Peyer's patch (tissue), 4 donors: ENCODE results near the gene DBNDD2. TPM values are rescaled to one million over a fixed set of nuclear protein-coding genes. Genes with fewer than 3 reads are reported as not detected.

ENCODE experiments used
- DNase-seq, 3 donors: peaks; one replicate each; pipeline ENCODE4 v3.0.0-alpha.2; 2017 to 2019
- H3K27ac ChIP-seq, 4 donors: fragments of 200-600 bp; sonication (generic); one replicate each; pipeline ENCODE4 v1.5.1; 2016 to 2019
- H3K27me3 ChIP-seq, 2 donors: fragments of 200-600 bp; sonication (generic); one replicate each; pipeline ENCODE4 v1.5.1; 2019
- H3K36me3 ChIP-seq, 3 donors: fragments of 200-600 bp; sonication (generic); one replicate each; pipeline ENCODE4 v1.5.1; 2016 to 2019
- H3K4me1 ChIP-seq, 4 donors: fragments of 200-600 bp; sonication (generic); one replicate each; pipeline ENCODE4 v1.5.1; 2016 to 2019
- H3K4me3 ChIP-seq, 4 donors: fragments of 200-600 bp; sonication (generic); 1 replicate in 3 of 4; 2 replicates in 1 of 4; pipeline ENCODE4 v1.5.1; 2016 to 2019; ENCODE audit warnings: mild to moderate bottlenecking in 1 of 4
- H3K9me3 ChIP-seq, 4 donors: fragments of 200-600 bp; sonication (generic); one replicate each; pipeline ENCODE4 v1.5.1; 2016 to 2019; ENCODE audit warnings: mild to moderate bottlenecking in 1 of 4
- POLR2A ChIP-seq, 2 donors: fragments of 450-650 bp; IDR thresholded peaks; one replicate each; pipeline ENCODE4 v1.5.1; 2017; ENCODE audit warnings: antibody characterized with exemption in 2 of 2, mild to moderate bottlenecking in 2 of 2, moderate library complexity in 2 of 2
- total RNA-seq, 4 donors: library from RNA; depleted of rRNA; stranded (reverse); fragments of >200 nt; gene quantifications; one replicate each; pipeline ENCODE4 v1.1.0, GENCODE V29; 2016
- TF ChIP-seq, protein P1 (sequence below), 6 experiments: fragments of 450-650 bp in 4 of 6; fragments of 200-600 bp in 2 of 6; sonication (generic) in 1 of 6; IDR thresholded peaks; one replicate each; pipeline ENCODE4 v1.5.1; 2017 to 2019; ENCODE audit warnings: antibody characterized with exemption in 6 of 6, mild to moderate bottlenecking in 3 of 6, moderate library complexity in 1 of 6

DBNDD2 gene
- total RNA-seq, 4 donors from 2014 or later = 62.7 to 75.2 (median 68.0) TPM

DNA sequence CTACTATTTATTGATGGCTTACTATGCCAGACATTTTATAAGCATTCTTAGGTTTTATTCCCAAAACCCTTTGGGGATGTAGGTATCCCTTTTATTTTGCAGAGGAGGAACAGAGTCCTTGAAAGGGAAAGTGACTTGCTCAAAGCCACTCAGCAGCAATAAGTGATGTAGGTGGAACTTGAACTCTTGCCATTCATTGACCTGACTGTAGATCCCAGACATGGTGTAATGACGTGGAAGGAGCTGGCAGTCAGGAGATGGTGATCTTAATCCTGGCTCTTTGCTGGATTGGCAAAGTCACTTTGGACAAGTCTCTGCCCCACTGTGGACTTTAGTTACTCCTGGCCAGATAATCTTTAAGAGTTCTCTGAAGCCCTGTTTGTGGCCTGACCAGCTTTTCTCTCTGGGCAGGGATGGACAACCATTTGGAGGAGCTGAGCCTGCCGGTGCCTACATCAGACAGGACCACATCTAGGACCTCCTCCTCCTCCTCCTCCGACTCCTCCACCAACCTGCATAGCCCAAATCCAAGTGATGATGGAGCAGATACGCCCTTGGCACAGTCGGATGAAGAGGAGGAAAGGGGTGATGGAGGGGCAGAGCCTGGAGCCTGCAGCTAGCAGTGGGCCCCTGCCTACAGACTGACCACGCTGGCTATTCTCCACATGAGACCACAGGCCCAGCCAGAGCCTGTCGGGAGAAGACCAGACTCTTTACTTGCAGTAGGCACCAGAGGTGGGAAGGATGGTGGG lies 1.6 kb downstream of the DBNDD2 start:
- Histone ChIP-seq H3K4me3 (no peak overlapping the region), H3K4me1 (peaks cover 0 to 37% (median 2%) of the 10 kb centered on the region in 4 donors), H3K27ac (peak overlapping the region in 2 of 4 donors; percentile 61 to 92), H3K9me3 (no peaks in the 10 kb centered on the region), H3K27me3 (no peaks in the 10 kb centered on the region), H3K36me3 (peaks cover 0 to 15% (median 0%) of the 10 kb centered on the region in 3 donors)
- no peak for DNase-seq
- TF ChIP-seq, protein P1, sequence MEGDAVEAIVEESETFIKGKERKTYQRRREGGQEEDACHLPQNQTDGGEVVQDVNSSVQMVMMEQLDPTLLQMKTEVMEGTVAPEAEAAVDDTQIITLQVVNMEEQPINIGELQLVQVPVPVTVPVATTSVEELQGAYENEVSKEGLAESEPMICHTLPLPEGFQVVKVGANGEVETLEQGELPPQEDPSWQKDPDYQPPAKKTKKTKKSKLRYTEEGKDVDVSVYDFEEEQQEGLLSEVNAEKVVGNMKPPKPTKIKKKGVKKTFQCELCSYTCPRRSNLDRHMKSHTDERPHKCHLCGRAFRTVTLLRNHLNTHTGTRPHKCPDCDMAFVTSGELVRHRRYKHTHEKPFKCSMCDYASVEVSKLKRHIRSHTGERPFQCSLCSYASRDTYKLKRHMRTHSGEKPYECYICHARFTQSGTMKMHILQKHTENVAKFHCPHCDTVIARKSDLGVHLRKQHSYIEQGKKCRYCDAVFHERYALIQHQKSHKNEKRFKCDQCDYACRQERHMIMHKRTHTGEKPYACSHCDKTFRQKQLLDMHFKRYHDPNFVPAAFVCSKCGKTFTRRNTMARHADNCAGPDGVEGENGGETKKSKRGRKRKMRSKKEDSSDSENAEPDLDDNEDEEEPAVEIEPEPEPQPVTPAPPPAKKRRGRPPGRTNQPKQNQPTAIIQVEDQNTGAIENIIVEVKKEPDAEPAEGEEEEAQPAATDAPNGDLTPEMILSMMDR (IDR thresholded peaks at IDR 0.05) = no peak
- no peak for TF ChIP-seq POLR2A (IDR thresholded peaks at IDR 0.05)

DNA sequence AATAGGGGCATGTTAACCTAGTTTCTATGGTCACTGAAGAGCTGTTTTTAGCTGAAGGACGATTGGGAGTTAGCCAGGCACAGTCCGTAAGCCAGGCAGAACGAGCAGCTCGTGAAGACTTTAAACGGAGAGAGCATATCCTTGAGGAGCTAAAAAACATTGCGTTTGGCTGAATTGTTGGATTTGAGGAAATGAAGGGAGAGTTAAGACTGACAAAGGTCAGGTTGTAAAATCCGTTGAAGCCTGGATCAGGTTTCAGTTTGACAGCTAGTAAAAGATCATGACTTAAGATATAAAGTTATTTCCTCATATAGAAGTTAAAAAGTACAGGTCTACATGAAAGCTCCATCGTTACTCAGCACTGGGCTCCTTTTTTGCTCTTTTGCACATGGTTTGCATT lies 2.8 kb downstream of the DBNDD2 start:
- TF ChIP-seq, protein P1 (IDR thresholded peaks at IDR 0.05) = peak in 1 of 6 experiments; percentile 4
- no peak for TF ChIP-seq POLR2A (IDR thresholded peaks at IDR 0.05)
- H3K36me3 ChIP-seq = peaks cover 0 to 15% (median 0%) of the 10 kb centered on the region in 3 donors
- peaks cover 0 to 32% (median 2%) of the 10 kb centered on the region in 4 donors for H3K4me1 ChIP-seq
- no peaks in the 10 kb centered on the region for H3K27me3 ChIP-seq
- no peak for DNase-seq
- peak overlapping the region in 3 of 4 donors; percentile 54 to 61 (median 55) for H3K27ac ChIP-seq
- H3K9me3 ChIP-seq = no peaks in the 10 kb centered on the region
- H3K4me3 ChIP-seq = no peak overlapping the region

DNA sequence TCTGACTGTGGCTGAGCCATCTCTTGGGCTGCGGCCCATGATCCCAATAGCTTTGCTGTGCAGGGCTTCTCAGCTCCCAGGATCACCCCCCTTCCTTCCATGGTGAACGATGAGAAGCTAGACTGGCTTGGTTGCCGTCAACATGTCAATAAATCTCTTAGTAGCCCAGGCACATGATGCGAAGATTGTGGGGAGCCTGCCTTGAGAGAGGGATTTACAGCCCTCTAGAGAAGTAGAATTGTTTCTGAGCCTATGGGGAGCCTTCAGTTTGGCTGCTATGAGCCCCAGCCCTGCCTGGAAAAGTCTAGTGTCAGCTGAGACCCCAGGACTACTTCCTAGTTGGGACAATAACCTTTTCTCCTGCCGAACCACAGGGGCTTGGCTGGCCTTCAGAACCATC lies 4.6 kb downstream of the DBNDD2 start:
- no peak for TF ChIP-seq POLR2A (IDR thresholded peaks at IDR 0.05)
- TF ChIP-seq, protein P1 (IDR thresholded peaks at IDR 0.05) = no peak
- no peak overlapping the region for H3K4me3 ChIP-seq
- no peak overlapping the region for H3K27ac ChIP-seq
- H3K4me1 ChIP-seq = peaks cover 0 to 41% (median 8%) of the 10 kb centered on the region in 4 donors
- no peak for DNase-seq
- no peaks in the 10 kb centered on the region for H3K9me3 ChIP-seq
- H3K36me3 ChIP-seq = peaks cover 0 to 15% (median 0%) of the 10 kb centered on the region in 3 donors
- H3K27me3 ChIP-seq = no peaks in the 10 kb centered on the region

DNA sequence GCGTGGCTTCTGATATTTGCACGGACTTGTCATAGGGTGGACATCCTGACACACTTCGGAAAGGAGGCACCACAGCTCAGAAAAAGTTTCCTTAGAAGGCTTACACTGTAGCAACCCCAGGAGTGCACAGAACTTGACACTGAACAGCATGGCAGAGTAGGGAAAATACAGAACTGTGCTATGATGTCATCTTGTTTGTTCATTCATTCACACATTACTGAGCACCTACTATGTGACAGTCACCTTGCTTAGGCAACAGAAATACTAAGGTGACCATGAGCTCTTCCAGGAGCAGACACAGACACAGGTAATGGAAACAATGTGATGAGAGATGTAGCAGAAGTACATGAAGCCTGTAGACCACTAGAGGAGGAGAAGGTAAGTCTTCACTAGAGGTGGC lies 5.4 kb downstream of the DBNDD2 start:
- Histone ChIP-seq H3K4me3 (no peak overlapping the region), H3K9me3 (no peaks in the 10 kb centered on the region), H3K27me3 (no peaks in the 10 kb centered on the region), H3K27ac (no peak overlapping the region), H3K36me3 (peaks cover 0 to 15% (median 0%) of the 10 kb centered on the region in 3 donors), H3K4me1 (peaks cover 0 to 41% (median 11%) of the 10 kb centered on the region in 4 donors)
- no peak for TF ChIP-seq POLR2A (IDR thresholded peaks at IDR 0.05)
- TF ChIP-seq, protein P1 (IDR thresholded peaks at IDR 0.05) = no peak
- no peak for DNase-seq

DNA sequence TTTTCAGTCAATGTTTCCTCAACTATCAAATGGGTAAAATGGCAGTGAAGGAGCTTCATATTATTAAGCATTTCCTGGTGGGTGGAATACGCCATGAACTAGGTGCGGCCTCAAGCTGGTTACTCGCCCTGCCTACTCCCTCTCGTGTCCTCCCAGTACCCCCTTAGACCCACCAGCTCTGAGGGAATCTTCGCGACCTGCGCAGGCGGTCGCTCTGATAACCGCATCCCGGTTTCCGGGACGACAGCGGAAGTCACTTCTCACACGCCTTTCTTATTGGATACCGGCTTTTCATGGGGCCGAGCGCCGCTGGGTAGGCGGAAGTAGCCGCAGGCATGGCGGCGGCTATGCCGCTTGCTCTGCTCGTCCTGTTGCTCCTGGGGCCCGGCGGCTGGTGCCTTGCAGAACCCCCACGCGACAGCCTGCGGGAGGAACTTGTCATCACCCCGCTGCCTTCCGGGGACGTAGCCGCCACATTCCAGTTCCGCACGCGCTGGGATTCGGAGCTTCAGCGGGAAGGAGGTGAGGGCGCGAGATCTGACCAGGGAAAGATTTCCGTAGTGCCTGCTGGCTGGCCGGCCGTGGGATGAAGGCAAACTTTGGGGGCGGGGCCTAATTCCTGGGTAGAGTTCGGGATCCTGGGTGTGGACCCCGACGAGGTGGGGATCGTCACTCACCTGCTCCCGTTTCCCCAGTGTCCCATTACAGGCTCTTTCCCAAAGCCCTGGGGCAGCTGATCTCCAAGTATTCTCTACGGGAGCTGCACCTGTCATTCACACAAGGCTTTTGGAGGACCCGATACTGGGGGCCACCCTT lies 7.9 kb downstream of the DBNDD2 start, which contains the start of gene PIGT:
Gene PIGT (plus strand): TSS at position 320 of the 816 bp plus-strand sequence. CDS start 16 bp downstream, at position 336.
- H3K4me3 ChIP-seq = peak within 1 kb of the TSS; percentile 70 to 99 (median 90)
- no peaks in the 10 kb centered on the region for H3K27me3 ChIP-seq
- peaks cover 0 to 36% (median 14%) of the 10 kb centered on the region in 4 donors for H3K4me1 ChIP-seq
- peak; percentile 88 to 96 (median 91) for DNase-seq
- no peaks in the 10 kb centered on the region for H3K9me3 ChIP-seq
- peaks cover 0 to 20% (median 0%) of the 10 kb centered on the region in 3 donors for H3K36me3 ChIP-seq
- TF ChIP-seq, protein P1 (IDR thresholded peaks at IDR 0.05) = peak in 1 of 6 experiments; percentile 15
- TF ChIP-seq POLR2A (IDR thresholded peaks at IDR 0.05) = peak; percentile 91 to 95
- peak within 1 kb of the TSS; percentile 77 to 82 (median 81) for H3K27ac ChIP-seq
